Body of pancreas (tissue), 4 donors: ENCODE results near the gene PHLDB3. TPM values are rescaled to one million over a fixed set of nuclear protein-coding genes. Genes with fewer than 3 reads are reported as not detected.
"Not testable (repeated sequence)": the region's sequence is repeated elsewhere in the genome, so short reads cannot be mapped to it uniquely, and the experiment has no call there.

Experiments
- ATAC-seq: fragments of 150-250 bp; one replicate; pipeline ENCODE4 v1.9.1; 2016
- DNase-seq, 4 donors: peaks; one replicate each; pipeline ENCODE4 v3.0.0-alpha.2; 2019
- H3K27ac ChIP-seq, 4 donors: fragments of 200-600 bp; sonication (generic); 1 replicate in 3 of 4; 2 replicates in 1 of 4; pipeline versions ENCODE4 v1.5.1 to v1.6.1; 2016 to 2019; ENCODE audit warnings: mild to moderate bottlenecking in 1 of 4, mixed read lengths in 1 of 4, moderate library complexity in 1 of 4
- H3K27me3 ChIP-seq, 2 donors: fragments of 200-600 bp; sonication (generic); one replicate each; pipeline ENCODE4 v1.6.0; 2016; ENCODE audit warnings: mild to moderate bottlenecking in 1 of 2
- H3K36me3 ChIP-seq, 2 donors: fragments of 200-600 bp; sonication (generic); replicated peaks in 1 of 2; 2 replicates each; pipeline ENCODE4 v1.5.1; 2016; ENCODE audit warnings: low read depth in 2 of 2; ENCODE audit not compliant: insufficient read depth in 1 of 2
- H3K4me1 ChIP-seq: fragments of 200-600 bp; sonication (generic); one replicate; pipeline ENCODE4 v1.6.0; 2016
- H3K4me3 ChIP-seq, 2 donors: fragments of 200-600 bp; sonication (generic); 1 replicate in 1 of 2; 2 replicates in 1 of 2; pipeline ENCODE4 v1.5.1; 2016 to 2019
- H3K9me3 ChIP-seq, 3 donors: fragments of 200-600 bp; sonication (generic); 1 replicate in 2 of 3; 2 replicates in 1 of 3; pipeline ENCODE4 v1.5.1; 2016
- POLR2A ChIP-seq, 3 donors: fragments of 450-650 bp; IDR thresholded peaks; one replicate each; pipeline ENCODE4 v1.6.1; 2016; ENCODE audit warnings: antibody characterized with exemption in 3 of 3, mild to moderate bottlenecking in 2 of 3
- WGBS, 2 donors: methylation state at CpG; one replicate each; pipeline ENCODE4 v1.1.5; 2017; 5-methylcytosine and 5-hydroxymethylcytosine counted together
- intact Hi-C: fragments of 100-400 bp; cut with DNase I; formaldehyde crosslinking; loops from one replicate; pipeline ENCODE4 v1.15.1; 2023
- total RNA-seq, 2 donors: library from RNA; depleted of rRNA; stranded (reverse); fragments of >200 nt; gene quantifications; one replicate each; pipeline ENCODE4 v1.1.0, GENCODE V29; 2016
- TF ChIP-seq, protein P1 (sequence below), 7 experiments: fragments of 450-650 bp in 4 of 7; fragments of 200-600 bp in 3 of 7; sonication (generic) in 3 of 7; IDR thresholded peaks; one replicate each; pipeline ENCODE4 v1.5.1; 2016 to 2019; ENCODE audit warnings: antibody characterized with exemption in 7 of 7

Gene PHLDB3
- total RNA-seq, 2 donors from 2014 or later = 14.5 to 16.9 TPM

GRCh38 chr19:43551399-43552197 is 47.1 kb upstream of the PHLDB3 start:
- Histone ChIP-seq H3K27me3 (no peaks in the 10 kb centered on the region), H3K4me3 (no peak overlapping the region), H3K36me3 (peaks cover 0 to 9% of the 10 kb centered on the region in 2 donors), H3K9me3 (no peaks in the 10 kb centered on the region), H3K4me1 (no peaks in the 10 kb centered on the region), H3K27ac (no peak overlapping the region)
- ATAC-seq (no peak), DNase-seq (no peak)
- TF ChIP-seq, protein P1, sequence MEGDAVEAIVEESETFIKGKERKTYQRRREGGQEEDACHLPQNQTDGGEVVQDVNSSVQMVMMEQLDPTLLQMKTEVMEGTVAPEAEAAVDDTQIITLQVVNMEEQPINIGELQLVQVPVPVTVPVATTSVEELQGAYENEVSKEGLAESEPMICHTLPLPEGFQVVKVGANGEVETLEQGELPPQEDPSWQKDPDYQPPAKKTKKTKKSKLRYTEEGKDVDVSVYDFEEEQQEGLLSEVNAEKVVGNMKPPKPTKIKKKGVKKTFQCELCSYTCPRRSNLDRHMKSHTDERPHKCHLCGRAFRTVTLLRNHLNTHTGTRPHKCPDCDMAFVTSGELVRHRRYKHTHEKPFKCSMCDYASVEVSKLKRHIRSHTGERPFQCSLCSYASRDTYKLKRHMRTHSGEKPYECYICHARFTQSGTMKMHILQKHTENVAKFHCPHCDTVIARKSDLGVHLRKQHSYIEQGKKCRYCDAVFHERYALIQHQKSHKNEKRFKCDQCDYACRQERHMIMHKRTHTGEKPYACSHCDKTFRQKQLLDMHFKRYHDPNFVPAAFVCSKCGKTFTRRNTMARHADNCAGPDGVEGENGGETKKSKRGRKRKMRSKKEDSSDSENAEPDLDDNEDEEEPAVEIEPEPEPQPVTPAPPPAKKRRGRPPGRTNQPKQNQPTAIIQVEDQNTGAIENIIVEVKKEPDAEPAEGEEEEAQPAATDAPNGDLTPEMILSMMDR (IDR thresholded peaks at IDR 0.05) = no peak
- intact Hi-C loops = no loop called here
- WGBS, 2 donors = 93 to 95% methylated on average over 19 to 23 of the region's 23 CpGs

GRCh38 chr19:43548706-43549105 is 44.2 kb upstream of the PHLDB3 start:
- Histone ChIP-seq H3K4me1 (no peaks in the 10 kb centered on the region), H3K9me3 (no peaks in the 10 kb centered on the region), H3K4me3 (no peak overlapping the region), H3K36me3 (peaks cover 0 to 15% of the 10 kb centered on the region in 2 donors), H3K27me3 (no peaks in the 10 kb centered on the region), H3K27ac (no peak overlapping the region)
- no peak for TF ChIP-seq POLR2A (IDR thresholded peaks at IDR 0.05)
- TF ChIP-seq, protein P1 (IDR thresholded peaks at IDR 0.05) = no peak
- 88 to 90% methylated on average over 2 of the region's 2 CpGs for WGBS, 2 donors
- ATAC-seq = no peak
- no peak for DNase-seq
- intact Hi-C loops = no loop called here

- ATAC-seq, H3K27me3 ChIP-seq, intact Hi-C loops, H3K27ac ChIP-seq, DNase-seq, H3K4me3 ChIP-seq, H3K4me1 ChIP-seq, H3K9me3 ChIP-seq: not testable (repeated sequence)
- peaks cover 0 to 21% of the 10 kb centered on the region in 2 donors for H3K36me3 ChIP-seq
- WGBS, 2 donors = 73% methylated on average over 2 of the region's 24 CpGs; no CpG with 5 or more reads in 1 of the 2 donors
Observed at GRCh38 chr19:43547926-43548325, 43.4 kb upstream of the PHLDB3 start.

GRCh38 chr19:43546581-43546980 is 42.0 kb upstream of the PHLDB3 start:
- Histone ChIP-seq H3K4me1 (no peaks in the 10 kb centered on the region), H3K36me3 (peaks cover 0 to 22% of the 10 kb centered on the region in 2 donors), H3K9me3 (no peaks in the 10 kb centered on the region), H3K4me3 (no peak overlapping the region), H3K27me3 (no peaks in the 10 kb centered on the region), H3K27ac (no peak overlapping the region)
- DNase-seq = no peak
- WGBS, 2 donors = 90% methylated on average over 2 of the region's 3 CpGs; no CpG with 5 or more reads in 1 of the 2 donors
- intact Hi-C loops = no loop called here
- TF ChIP-seq POLR2A (IDR thresholded peaks at IDR 0.05) = no peak
- TF ChIP-seq, protein P1 (IDR thresholded peaks at IDR 0.05) = no peak
- ATAC-seq = no peak

- DNase-seq (no peak), ATAC-seq (no peak)
- H3K27ac ChIP-seq = no peak overlapping the region
- no peaks in the 10 kb centered on the region for H3K9me3 ChIP-seq
- WGBS, 2 donors = 78 to 91% methylated on average over 2 of the region's 2 CpGs
- TF ChIP-seq POLR2A (IDR thresholded peaks at IDR 0.05) = no peak
- TF ChIP-seq, protein P1 (IDR thresholded peaks at IDR 0.05) = no peak
- H3K4me3 ChIP-seq = no peak overlapping the region
- no peaks in the 10 kb centered on the region for H3K27me3 ChIP-seq
- intact Hi-C loops = no loop called here
- H3K4me1 ChIP-seq = no peaks in the 10 kb centered on the region
- H3K36me3 ChIP-seq = peaks cover 0 to 18% of the 10 kb centered on the region in 2 donors
Observed at GRCh38 chr19:43545981-43546380, 41.4 kb upstream of the PHLDB3 start.
